H9 (cell line): ENCODE results near the gene RABGAP1. TPM values are rescaled to one million over a fixed set of nuclear protein-coding genes. Genes with fewer than 3 reads are reported as not detected.

Experiments
- DNase-seq: peaks from one replicate; pipeline ENCODE4 v3.0.0-alpha.2; 2017
- H2AFZ ChIP-seq: one replicate; pipeline ENCODE4 v1.6.1; 2013; ENCODE audit warnings: mild to moderate bottlenecking, low read length, control low read depth, moderate library complexity
- H2AK5ac ChIP-seq: 2 replicates; pipeline ENCODE4 v1.6.1; 2013; ENCODE audit warnings: low read length, control low read depth, mixed read lengths; ENCODE audit not compliant: insufficient read length
- H2BK120ac ChIP-seq: one replicate; pipeline ENCODE4 v1.6.1; 2013; ENCODE audit warnings: low read depth, mild to moderate bottlenecking, low read length, control low read depth, inconsistent platforms; ENCODE audit not compliant: poor library complexity, severe bottlenecking
- H2BK12ac ChIP-seq: 2 replicates; pipeline ENCODE4 v1.6.1; 2013; ENCODE audit warnings: low read length, control low read depth, mixed read lengths, low read depth; ENCODE audit not compliant: insufficient read length
- H2BK15ac ChIP-seq: 2 replicates; pipeline ENCODE4 v1.6.1; 2013; ENCODE audit warnings: low read depth, low read length, control low read depth
- H2BK20ac ChIP-seq: one replicate; pipeline ENCODE4 v1.6.1; 2013; ENCODE audit warnings: low read depth, mild to moderate bottlenecking, low read length, control low read depth, inconsistent platforms; ENCODE audit not compliant: poor library complexity, severe bottlenecking
- H2BK5ac ChIP-seq: 2 replicates; pipeline ENCODE4 v1.6.1; 2013; ENCODE audit warnings: low read length, control low read depth, mixed read lengths; ENCODE audit not compliant: insufficient read length
- H3K14ac ChIP-seq: 2 replicates; pipeline ENCODE4 v1.6.1; 2013; ENCODE audit warnings: low read length, control low read depth; ENCODE audit not compliant: insufficient read depth
- H3K18ac ChIP-seq: 2 replicates; pipeline ENCODE4 v1.6.1; 2013; ENCODE audit warnings: low read depth, mild to moderate bottlenecking, mixed read lengths, low read length, control low read depth; ENCODE audit not compliant: insufficient read length
- H3K23ac ChIP-seq: 2 replicates; pipeline ENCODE4 v1.6.1; 2013; ENCODE audit warnings: low read length, control low read depth, mixed read lengths, low read depth; ENCODE audit not compliant: insufficient read length
- H3K23me2 ChIP-seq: 2 replicates; pipeline ENCODE4 v1.6.1; 2013; ENCODE audit warnings: low read depth, mild to moderate bottlenecking, mixed read lengths, low read length, control low read depth; ENCODE audit not compliant: insufficient read length, poor library complexity, severe bottlenecking
- H3K27ac ChIP-seq: 2 replicates; pipeline ENCODE4 v1.5.1; 2013; ENCODE audit warnings: low read length, control low read depth, mixed read lengths, low read depth; ENCODE audit not compliant: insufficient read length
- H3K27me3 ChIP-seq: 2 replicates; pipeline ENCODE4 v1.6.1; 2013; ENCODE audit warnings: low read length, control low read depth, inconsistent platforms; ENCODE audit not compliant: insufficient read depth
- H3K4ac ChIP-seq: 2 replicates; pipeline ENCODE4 v1.6.1; 2013; ENCODE audit warnings: low read depth, mild to moderate bottlenecking, control low read depth, inconsistent platforms, low read length, moderate library complexity
- H3K4me1 ChIP-seq: 2 replicates; pipeline ENCODE4 v1.6.1; 2013; ENCODE audit warnings: low read length, control low read depth, inconsistent platforms; ENCODE audit not compliant: insufficient read depth
- H3K4me2 ChIP-seq: 2 replicates; pipeline ENCODE4 v1.6.1; 2013; ENCODE audit warnings: low read length, control low read depth, mixed read lengths; ENCODE audit not compliant: insufficient read length, insufficient read depth
- H3K56ac ChIP-seq: 2 replicates; pipeline ENCODE4 v1.6.1; 2013; ENCODE audit warnings: low read depth, mild to moderate bottlenecking, mixed read lengths, low read length, control low read depth; ENCODE audit not compliant: insufficient read length
- H3K79me1 ChIP-seq: 2 replicates; pipeline ENCODE4 v1.6.1; 2013; ENCODE audit warnings: low read depth, mild to moderate bottlenecking, moderate library complexity, low read length, control low read depth, inconsistent platforms; ENCODE audit not compliant: insufficient read depth, poor library complexity, severe bottlenecking
- H3K79me2 ChIP-seq: 2 replicates; pipeline ENCODE4 v1.6.1; 2013; ENCODE audit warnings: low read length, control low read depth, inconsistent platforms; ENCODE audit not compliant: insufficient read depth
- H3K9ac ChIP-seq: 2 replicates; pipeline ENCODE4 v1.6.1; 2013; ENCODE audit warnings: low read length, control low read depth, mixed read lengths; ENCODE audit not compliant: insufficient read length; ENCODE audit errors: extremely low read depth
- H3K9me3 ChIP-seq: one replicate; pipeline ENCODE4 v1.6.1; 2013; ENCODE audit warnings: low read depth, low read length, inconsistent platforms; ENCODE audit not compliant: control insufficient read depth
- H3T11ph ChIP-seq: one replicate; pipeline ENCODE4 v1.6.1; 2013; ENCODE audit warnings: mild to moderate bottlenecking, low read length, control low read depth, inconsistent platforms
- H4K20me1 ChIP-seq: one replicate; pipeline ENCODE4 v1.6.1; 2013; ENCODE audit not compliant: control insufficient read depth, insufficient read length, insufficient read depth
- H4K5ac ChIP-seq: 2 replicates; pipeline ENCODE4 v1.6.1; 2013; ENCODE audit warnings: low read depth, mild to moderate bottlenecking, mixed read lengths, low read length, control low read depth; ENCODE audit not compliant: insufficient read length
- H4K8ac ChIP-seq: replicated peaks from 2 replicates; pipeline ENCODE4 v1.6.1; 2013; ENCODE audit warnings: low read length, control low read depth, mixed read lengths, low read depth; ENCODE audit not compliant: insufficient read length
- H4K91ac ChIP-seq: 2 replicates; pipeline ENCODE4 v1.6.1; 2013; ENCODE audit warnings: low read depth, mild to moderate bottlenecking, moderate library complexity, mixed read lengths, low read length, control low read depth; ENCODE audit not compliant: insufficient read length
- H3K27ac Mint-ChIP-seq, 3 experiments: 2 replicates in 2 of 3; 3 replicates in 1 of 3; pipeline ENCODE4 v1.8.0; 2020 to 2021; ENCODE audit warnings: mixed read lengths in 3 of 3, mild to moderate bottlenecking in 1 of 3, moderate library complexity in 1 of 3
- H3K27me3 Mint-ChIP-seq: 2 replicates; pipeline ENCODE4 v1.8.0; 2021; ENCODE audit warnings: low read depth, mild to moderate bottlenecking, moderate library complexity, mixed read lengths
- H3K36me3 Mint-ChIP-seq, 3 experiments: 2 replicates in 2 of 3; 3 replicates in 1 of 3; pipeline ENCODE4 v1.8.0; 2020 to 2021; ENCODE audit warnings: low read depth in 3 of 3, mixed read lengths in 3 of 3; ENCODE audit not compliant: insufficient read depth in 1 of 3
- H3K4me1 Mint-ChIP-seq, 2 experiments: 2 replicates each; pipeline ENCODE4 v1.8.0; 2020; ENCODE audit warnings: mixed read lengths in 2 of 2
- H3K4me3 Mint-ChIP-seq, 2 experiments: 2 replicates in 1 of 2; 3 replicates in 1 of 2; pipeline ENCODE4 v1.8.0; 2020 to 2021; ENCODE audit warnings: mild to moderate bottlenecking in 2 of 2, mixed read lengths in 2 of 2, moderate library complexity in 1 of 2
- H3K9me3 Mint-ChIP-seq, 2 experiments: 2 replicates in 1 of 2; 3 replicates in 1 of 2; pipeline ENCODE4 v1.8.0; 2020; ENCODE audit warnings: mild to moderate bottlenecking in 2 of 2, mixed read lengths in 2 of 2, moderate library complexity in 1 of 2
- WGBS: extraction: QIAGEN DNeasy Blood & Tissue Kit; methylation state at CpG from one replicate; pipeline ENCODE4 v1.1.7; 2013; ENCODE audit warnings: missing lambda C conversion rate, low lambda C conversion rate, mixed read lengths; ENCODE audit not compliant: insufficient read length; ENCODE audit errors: extremely low coverage; 5-methylcytosine and 5-hydroxymethylcytosine counted together
- total RNA-seq: library from RNA; stranded (reverse); gene quantifications from 2 replicates; pipeline ENCODE4 v1.2.1, GENCODE V29; 2021
- TF ChIP-seq, protein P1 (sequence below): fragments of 200-600 bp; sonication (generic); conservative IDR thresholded peaks from 3 replicates; pipeline ENCODE4 v1.8.0; 2021; ENCODE audit warnings: antibody characterized with exemption, mild to moderate bottlenecking

Gene RABGAP1
- total RNA-seq, 1 experiment from 2014 or later = 31.6 TPM

DNA sequence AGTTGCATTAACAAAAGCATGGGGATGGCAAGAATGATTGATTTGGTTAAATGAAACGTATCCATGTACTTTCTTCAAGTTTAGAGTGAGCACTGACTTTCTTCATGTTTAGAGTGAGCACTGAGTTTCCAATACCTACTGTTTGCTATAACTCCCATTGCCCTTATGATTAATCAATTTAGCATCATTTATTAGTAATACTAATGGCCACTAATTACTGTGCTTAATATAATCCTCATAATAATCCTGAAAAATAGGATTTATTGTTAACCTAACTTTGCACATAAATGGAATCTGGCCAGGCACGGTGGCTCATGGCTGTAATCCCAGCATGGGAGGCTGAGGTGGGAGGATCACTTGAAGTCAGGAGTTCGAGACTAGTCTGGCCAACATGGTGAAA, 70.6 kb downstream of the RABGAP1 start:
- Histone ChIP-seq H3K56ac (no peak overlapping the region), H3K4me2 (no peak overlapping the region), H2BK12ac (no peak overlapping the region), H4K5ac (no peak overlapping the region), H4K20me1 (no peaks in the 10 kb centered on the region), H3K9ac (no peak overlapping the region), H3T11ph (no peak overlapping the region), H3K79me2 (no peaks in the 10 kb centered on the region), H3K14ac (no peak overlapping the region), H3K27me3 (no peaks in the 10 kb centered on the region), H2AFZ (no peak overlapping the region), H3K4me1 (no peaks in the 10 kb centered on the region), H2BK15ac (no peak overlapping the region), H3K9me3 (no peaks in the 10 kb centered on the region), H4K91ac (no peak overlapping the region), H3K79me1 (no peaks in the 10 kb centered on the region), H2AK5ac (no peak overlapping the region), H2BK120ac (no peak overlapping the region), H3K18ac (no peak overlapping the region), H2BK20ac (no peak overlapping the region), H3K4ac (no peak overlapping the region), H2BK5ac (no peak overlapping the region), H3K27ac (no peak overlapping the region), H3K23ac (no peak overlapping the region), H3K23me2 (no peaks in the 10 kb centered on the region), H4K8ac (no peak overlapping the region)
- Mint-ChIP-seq H3K4me3 (no peak overlapping the region), H3K27me3 (no peaks in the 10 kb centered on the region), H3K9me3 (no peaks in the 10 kb centered on the region), H3K36me3 (peaks cover 27 to 62% (median 44%) of the 10 kb centered on the region in 3 experiments), H3K4me1 (no peaks in the 10 kb centered on the region), H3K27ac (no peak overlapping the region; a peak in 1 of 7 replicates)
- WGBS = no CpG with 5 or more reads among the region's 3 CpGs
- no peak for DNase-seq
- TF ChIP-seq, protein P1, sequence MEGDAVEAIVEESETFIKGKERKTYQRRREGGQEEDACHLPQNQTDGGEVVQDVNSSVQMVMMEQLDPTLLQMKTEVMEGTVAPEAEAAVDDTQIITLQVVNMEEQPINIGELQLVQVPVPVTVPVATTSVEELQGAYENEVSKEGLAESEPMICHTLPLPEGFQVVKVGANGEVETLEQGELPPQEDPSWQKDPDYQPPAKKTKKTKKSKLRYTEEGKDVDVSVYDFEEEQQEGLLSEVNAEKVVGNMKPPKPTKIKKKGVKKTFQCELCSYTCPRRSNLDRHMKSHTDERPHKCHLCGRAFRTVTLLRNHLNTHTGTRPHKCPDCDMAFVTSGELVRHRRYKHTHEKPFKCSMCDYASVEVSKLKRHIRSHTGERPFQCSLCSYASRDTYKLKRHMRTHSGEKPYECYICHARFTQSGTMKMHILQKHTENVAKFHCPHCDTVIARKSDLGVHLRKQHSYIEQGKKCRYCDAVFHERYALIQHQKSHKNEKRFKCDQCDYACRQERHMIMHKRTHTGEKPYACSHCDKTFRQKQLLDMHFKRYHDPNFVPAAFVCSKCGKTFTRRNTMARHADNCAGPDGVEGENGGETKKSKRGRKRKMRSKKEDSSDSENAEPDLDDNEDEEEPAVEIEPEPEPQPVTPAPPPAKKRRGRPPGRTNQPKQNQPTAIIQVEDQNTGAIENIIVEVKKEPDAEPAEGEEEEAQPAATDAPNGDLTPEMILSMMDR = no peak
